Fibroblast of lung (primary cell): ENCODE measurements around the gene TRANK1.

Experiments used
- EZH2 ChIP-seq: IDR thresholded peaks from 2 replicates; pipeline ENCODE4 v1.5.1; 2012; ENCODE audit warnings: low read length, control low read depth, mild to moderate bottlenecking; ENCODE audit errors: missing control alignments
- TF ChIP-seq, protein P1 (sequence below), 2 donors: IDR thresholded peaks in 1 of 2; conservative IDR thresholded peaks in 1 of 2; 1 replicate in 1 of 2; 2 replicates in 1 of 2; pipeline ENCODE4 v1.5.1; 2011 to 2012; ENCODE audit warnings: low read length in 2 of 2, control low read depth in 1 of 2, inconsistent platforms in 1 of 2, low read depth in 1 of 2, mild to moderate bottlenecking in 1 of 2

DNA sequence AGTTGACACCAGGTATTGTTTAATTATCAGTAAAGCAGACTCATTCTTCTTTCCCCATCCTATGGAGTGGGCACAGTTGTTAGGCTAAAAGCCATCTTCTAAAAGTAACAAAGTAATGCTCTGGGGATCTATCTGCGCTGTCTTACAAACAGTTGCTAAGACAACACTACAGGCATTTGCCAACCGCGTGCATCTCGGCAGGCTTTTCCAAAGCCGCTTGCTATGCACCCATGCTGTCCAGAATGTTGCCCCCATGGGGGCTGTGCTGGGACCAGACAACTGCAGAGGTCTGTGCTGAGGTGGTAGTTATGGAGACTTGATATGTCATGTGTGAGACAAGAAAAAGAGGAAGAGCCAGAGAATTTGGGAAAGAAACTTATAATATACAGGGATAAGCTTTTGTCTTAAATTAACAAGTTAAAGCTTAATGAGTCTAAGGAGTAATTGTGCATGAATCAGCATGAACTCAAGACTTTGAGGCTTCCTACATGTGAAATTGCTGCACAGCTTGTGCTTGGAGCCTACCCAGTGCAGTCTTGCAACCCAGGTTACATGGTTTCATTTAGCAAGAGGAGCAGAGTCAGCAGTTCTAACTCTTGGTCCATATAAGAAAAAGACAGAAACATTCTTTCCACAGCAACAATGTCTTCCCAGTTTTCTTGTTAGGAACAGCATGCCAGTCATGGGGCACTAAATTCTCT lies 141.6 kb downstream of the TRANK1 start:
- TF ChIP-seq, protein P1, sequence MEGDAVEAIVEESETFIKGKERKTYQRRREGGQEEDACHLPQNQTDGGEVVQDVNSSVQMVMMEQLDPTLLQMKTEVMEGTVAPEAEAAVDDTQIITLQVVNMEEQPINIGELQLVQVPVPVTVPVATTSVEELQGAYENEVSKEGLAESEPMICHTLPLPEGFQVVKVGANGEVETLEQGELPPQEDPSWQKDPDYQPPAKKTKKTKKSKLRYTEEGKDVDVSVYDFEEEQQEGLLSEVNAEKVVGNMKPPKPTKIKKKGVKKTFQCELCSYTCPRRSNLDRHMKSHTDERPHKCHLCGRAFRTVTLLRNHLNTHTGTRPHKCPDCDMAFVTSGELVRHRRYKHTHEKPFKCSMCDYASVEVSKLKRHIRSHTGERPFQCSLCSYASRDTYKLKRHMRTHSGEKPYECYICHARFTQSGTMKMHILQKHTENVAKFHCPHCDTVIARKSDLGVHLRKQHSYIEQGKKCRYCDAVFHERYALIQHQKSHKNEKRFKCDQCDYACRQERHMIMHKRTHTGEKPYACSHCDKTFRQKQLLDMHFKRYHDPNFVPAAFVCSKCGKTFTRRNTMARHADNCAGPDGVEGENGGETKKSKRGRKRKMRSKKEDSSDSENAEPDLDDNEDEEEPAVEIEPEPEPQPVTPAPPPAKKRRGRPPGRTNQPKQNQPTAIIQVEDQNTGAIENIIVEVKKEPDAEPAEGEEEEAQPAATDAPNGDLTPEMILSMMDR (conservative IDR thresholded peaks at IDR 0.05 in 1 of 2, IDR thresholded peaks at IDR 0.05 in 1 of 2; ENCODE audit: low read depth in 1 of 2, low read length in 2 of 2) = no peak
- TF ChIP-seq EZH2 = no peak
